Activated T-cell treated with anti-CD3 and anti-CD28 coated beads, Interleukin-2, amount 50 U/mL, for 24 hours (primary cell): ENCODE measurements around the gene IGFBP5.

ENCODE experiments used
- DNase-seq: peaks from one replicate; pipeline ENCODE4 v3.0.0-alpha.2; 2020
- H3K27ac Mint-ChIP-seq: 2 replicates; pipeline ENCODE4 v1.8.0; 2020; ENCODE audit warnings: mild to moderate bottlenecking, mixed read lengths
- H3K27me3 Mint-ChIP-seq: 2 replicates; pipeline ENCODE4 v1.8.0; 2020; ENCODE audit warnings: mixed read lengths
- H3K36me3 Mint-ChIP-seq: 2 replicates; pipeline ENCODE4 v1.8.0; 2020; ENCODE audit warnings: low read depth, mixed read lengths
- H3K4me1 Mint-ChIP-seq: 2 replicates; pipeline ENCODE4 v1.8.0; 2020; ENCODE audit warnings: low read depth, mixed read lengths
- H3K4me3 Mint-ChIP-seq: 2 replicates; pipeline ENCODE4 v1.8.0; 2020; ENCODE audit warnings: mild to moderate bottlenecking, moderate library complexity, mixed read lengths
- H3K9me3 Mint-ChIP-seq: 2 replicates; pipeline ENCODE4 v1.8.0; 2020; ENCODE audit warnings: mixed read lengths

The IGFBP5 gene

GRCh38 chr2:216657980-216658379 lies 37.4 kb downstream of the IGFBP5 start:
- H3K4me3 Mint-ChIP-seq: no peak overlapping the region
- DNase-seq: no peak
- H3K27ac Mint-ChIP-seq: no peak overlapping the region
- no peaks in the 10 kb centered on the region for H3K9me3 Mint-ChIP-seq
- H3K36me3 Mint-ChIP-seq: no peaks in the 10 kb centered on the region
- no peaks in the 10 kb centered on the region for H3K4me1 Mint-ChIP-seq
- no peaks in the 10 kb centered on the region for H3K27me3 Mint-ChIP-seq

GRCh38 chr2:216657086-216657855 lies 38.1 kb downstream of the IGFBP5 start:
- H3K4me1 Mint-ChIP-seq: no peaks in the 10 kb centered on the region
- no peaks in the 10 kb centered on the region for H3K27me3 Mint-ChIP-seq
- no peaks in the 10 kb centered on the region for H3K9me3 Mint-ChIP-seq
- H3K4me3 Mint-ChIP-seq: no peak overlapping the region
- H3K36me3 Mint-ChIP-seq: no peaks in the 10 kb centered on the region
- no peak overlapping the region for H3K27ac Mint-ChIP-seq
- DNase-seq: no peak

GRCh38 chr2:216654528-216655052 lies 40.8 kb downstream of the IGFBP5 start:
- Mint-ChIP-seq H3K27ac (no peak overlapping the region), H3K27me3 (peaks cover 6% of the 10 kb centered on the region), H3K4me3 (no peak overlapping the region), H3K36me3 (no peaks in the 10 kb centered on the region), H3K4me1 (no peaks in the 10 kb centered on the region), H3K9me3 (no peaks in the 10 kb centered on the region)
- no peak for DNase-seq

- Mint-ChIP-seq H3K9me3 (no peaks in the 10 kb centered on the region), H3K4me3 (no peak overlapping the region), H3K27me3 (peaks cover 6% of the 10 kb centered on the region), H3K36me3 (no peaks in the 10 kb centered on the region), H3K27ac (no peak overlapping the region), H3K4me1 (no peaks in the 10 kb centered on the region)
- no peak for DNase-seq
Observed at GRCh38 chr2:216653931-216654365, 41.4 kb downstream of the IGFBP5 start.

- Mint-ChIP-seq H3K27ac (no peak overlapping the region), H3K9me3 (no peaks in the 10 kb centered on the region), H3K4me3 (no peak overlapping the region), H3K4me1 (no peaks in the 10 kb centered on the region), H3K36me3 (no peaks in the 10 kb centered on the region), H3K27me3 (peaks cover 6% of the 10 kb centered on the region)
- no peak for DNase-seq
Observed at GRCh38 chr2:216653093-216653799, 42.1 kb downstream of the IGFBP5 start.

- Mint-ChIP-seq H3K9me3 (no peaks in the 10 kb centered on the region), H3K27ac (no peak overlapping the region), H3K4me1 (no peaks in the 10 kb centered on the region), H3K36me3 (no peaks in the 10 kb centered on the region), H3K4me3 (no peak overlapping the region), H3K27me3 (peaks cover 6% of the 10 kb centered on the region)
- DNase-seq: no peak
Observed at GRCh38 chr2:216652566-216652965, 42.8 kb downstream of the IGFBP5 start.

- Mint-ChIP-seq H3K9me3 (no peaks in the 10 kb centered on the region), H3K36me3 (no peaks in the 10 kb centered on the region), H3K27me3 (peaks cover 6% of the 10 kb centered on the region), H3K4me1 (no peaks in the 10 kb centered on the region), H3K27ac (no peak overlapping the region), H3K4me3 (no peak overlapping the region)
- no peak for DNase-seq
Observed at GRCh38 chr2:216651351-216651881, 43.9 kb downstream of the IGFBP5 start.

- H3K9me3 Mint-ChIP-seq: no peaks in the 10 kb centered on the region
- H3K4me1 Mint-ChIP-seq: no peaks in the 10 kb centered on the region
- no peak overlapping the region for H3K4me3 Mint-ChIP-seq
- H3K36me3 Mint-ChIP-seq: no peaks in the 10 kb centered on the region
- no peak for DNase-seq
- no peak overlapping the region for H3K27ac Mint-ChIP-seq
- H3K27me3 Mint-ChIP-seq: peaks cover 10% of the 10 kb centered on the region
Observed at GRCh38 chr2:216650626-216651257, 44.6 kb downstream of the IGFBP5 start.

- peaks cover 1% of the 10 kb centered on the region for H3K4me1 Mint-ChIP-seq
- peaks cover 11% of the 10 kb centered on the region for H3K27me3 Mint-ChIP-seq
- no peak overlapping the region for H3K4me3 Mint-ChIP-seq
- H3K9me3 Mint-ChIP-seq: no peaks in the 10 kb centered on the region
- DNase-seq: no peak
- no peaks in the 10 kb centered on the region for H3K36me3 Mint-ChIP-seq
- no peak overlapping the region for H3K27ac Mint-ChIP-seq
Observed at GRCh38 chr2:216649574-216649973, 45.8 kb downstream of the IGFBP5 start.

GRCh38 chr2:216648105-216648504 lies 47.2 kb downstream of the IGFBP5 start:
- no peaks in the 10 kb centered on the region for H3K9me3 Mint-ChIP-seq
- H3K27me3 Mint-ChIP-seq: peaks cover 17% of the 10 kb centered on the region
- no peaks in the 10 kb centered on the region for H3K36me3 Mint-ChIP-seq
- H3K4me3 Mint-ChIP-seq: no peak overlapping the region
- DNase-seq: no peak
- peaks cover 2% of the 10 kb centered on the region for H3K4me1 Mint-ChIP-seq
- no peak overlapping the region for H3K27ac Mint-ChIP-seq

- H3K27ac Mint-ChIP-seq: no peak overlapping the region
Observed at GRCh38 chr2:216646116-216646515, 49.2 kb downstream of the IGFBP5 start.

GRCh38 chr2:216645636-216645950 lies 49.8 kb downstream of the IGFBP5 start:
- DNase-seq: no peak
- H3K27me3 Mint-ChIP-seq: peaks cover 28% of the 10 kb centered on the region
- H3K4me3 Mint-ChIP-seq: no peak overlapping the region
- H3K36me3 Mint-ChIP-seq: no peaks in the 10 kb centered on the region
- H3K4me1 Mint-ChIP-seq: peaks cover 2% of the 10 kb centered on the region
- no peaks in the 10 kb centered on the region for H3K9me3 Mint-ChIP-seq
- no peak overlapping the region for H3K27ac Mint-ChIP-seq

More at GRCh38 chr2:216646116-216646515, 49.2 kb downstream of the IGFBP5 start:
- H3K36me3 Mint-ChIP-seq: no peaks in the 10 kb centered on the region
- peaks cover 2% of the 10 kb centered on the region for H3K4me1 Mint-ChIP-seq
- no peaks in the 10 kb centered on the region for H3K9me3 Mint-ChIP-seq
- no peak for DNase-seq
- no peak overlapping the region for H3K4me3 Mint-ChIP-seq
- H3K27me3 Mint-ChIP-seq: peaks cover 25% of the 10 kb centered on the region

- H3K4me1 Mint-ChIP-seq: peaks cover 2% of the 10 kb centered on the region
- peaks cover 28% of the 10 kb centered on the region for H3K27me3 Mint-ChIP-seq
- no peak for DNase-seq
- no peaks in the 10 kb centered on the region for H3K36me3 Mint-ChIP-seq
- no peak overlapping the region for H3K4me3 Mint-ChIP-seq
- no peaks in the 10 kb centered on the region for H3K9me3 Mint-ChIP-seq
- H3K27ac Mint-ChIP-seq: no peak overlapping the region
Observed at GRCh38 chr2:216644842-216645635, 50.3 kb downstream of the IGFBP5 start.
